A673 (cell line): ENCODE measurements around the gene DROSHA. TPM values are rescaled to one million over a fixed set of nuclear protein-coding genes. Genes with fewer than 3 reads are reported as not detected.

ENCODE experiments used
- BruUV-seq: library from RNA; stranded (reverse); fragments of 400-500 nt; replicated peaks from 2 replicates; lab custom pipeline; 2021; lab: Mats Ljungman, UMichigan
- CTCF ChIA-PET: fragments of 300-600 bp; sonication (Branson Sonifier 250); formaldehyde crosslinking; loops from one replicate; lab custom pipeline; 2022; ENCODE audit warnings: antibody characterized with exemption; lab: Charles Lee
- POLR2A ChIA-PET: fragments of 300-600 bp; sonication (Branson Sonifier 250); formaldehyde crosslinking; loops from one replicate; lab custom pipeline; 2022; ENCODE audit warnings: antibody characterized with exemption; ENCODE audit not compliant: low non-redundant PET; lab: Charles Lee
- DNase-seq: peaks from one replicate; pipeline ENCODE4 v3.0.0-alpha.2; 2015; ENCODE audit warnings: low spot score
- H3K27ac ChIP-seq: fragments of 200-600 bp; sonication (generic); 2 replicates; pipeline ENCODE4 v1.5.1; 2016; ENCODE audit warnings: mixed run types, low read depth, mild to moderate bottlenecking, mixed read lengths, antibody characterized with exemption, low read length; ENCODE audit not compliant: poor library complexity, severe bottlenecking
- H3K27me3 ChIP-seq: fragments of 200-600 bp; sonication (generic); replicated peaks from 2 replicates; pipeline ENCODE4 v1.6.1; 2017; ENCODE audit warnings: mixed run types, low read depth, mild to moderate bottlenecking, mixed read lengths, antibody characterized with exemption, low read length; ENCODE audit not compliant: insufficient read depth, poor library complexity
- H3K36me3 ChIP-seq: fragments of 200-600 bp; sonication (generic); 2 replicates; pipeline ENCODE4 v1.6.1; 2016; ENCODE audit warnings: mixed run types, mild to moderate bottlenecking, mixed read lengths, antibody characterized with exemption, low read length; ENCODE audit not compliant: insufficient read depth, poor library complexity, severe bottlenecking
- H3K4me1 ChIP-seq: fragments of 200-600 bp; sonication (generic); 2 replicates; pipeline ENCODE4 v1.6.1; 2017; ENCODE audit warnings: mixed run types, mild to moderate bottlenecking, mixed read lengths, antibody characterized with exemption, low read length; ENCODE audit not compliant: insufficient read depth, poor library complexity, severe bottlenecking
- H3K4me3 ChIP-seq: fragments of 200-600 bp; sonication (generic); 2 replicates; pipeline ENCODE4 v1.5.1; 2016; ENCODE audit warnings: low read depth, mixed run types, mild to moderate bottlenecking, mixed read lengths, low read length; ENCODE audit not compliant: poor library complexity, severe bottlenecking
- H3K9me3 ChIP-seq: fragments of 200-600 bp; sonication (generic); 2 replicates; pipeline ENCODE4 v1.6.1; 2016; ENCODE audit warnings: mixed run types, low read depth, mild to moderate bottlenecking, mixed read lengths, antibody characterized with exemption, low read length; ENCODE audit not compliant: poor library complexity, severe bottlenecking
- CTCF ChIP-seq: fragments of 300-800, 200-600 bp; sonication (generic); conservative IDR thresholded peaks from 2 replicates; pipeline ENCODE4 v1.5.1; 2017; ENCODE audit warnings: low read depth, mild to moderate bottlenecking, antibody characterized with exemption, low read length, moderate library complexity, mixed read lengths
- EZH2 ChIP-seq: fragments of 200-600 bp; sonication (generic); IDR thresholded peaks from 2 replicates; pipeline ENCODE4 v1.6.1; 2017; ENCODE audit warnings: borderline replicate concordance, low read depth, mild to moderate bottlenecking, mixed read lengths, antibody characterized with exemption, low read length; ENCODE audit not compliant: poor library complexity, severe bottlenecking
- intact Hi-C: fragments of 100-400 bp; cut with micrococcal nuclease; formaldehyde crosslinking; loops from one replicate; pipeline ENCODE4 v1.10.0; 2022; ENCODE audit not compliant: unreplicated experiment
- total RNA-seq: library from RNA; stranded (reverse); gene quantifications from 2 replicates; pipeline ENCODE4 v1.2.3, GENCODE V29; 2021

The DROSHA gene
- total RNA-seq, 1 experiment from 2014 or later: 143 TPM

GRCh38 chr5:31407921-31408693 is 123.8 kb downstream of the DROSHA start:
- Histone ChIP-seq H3K9me3 (no peaks in the 10 kb centered on the region), H3K27me3 (no peaks in the 10 kb centered on the region), H3K4me3 (no peak overlapping the region), H3K36me3 (peaks cover 28% of the 10 kb centered on the region), H3K4me1 (peaks cover 49% of the 10 kb centered on the region), H3K27ac (no peak overlapping the region)
- TF ChIP-seq CTCF (no peak), EZH2 (no peak)
- no peak for DNase-seq
- ChIA-PET CTCF (no interaction called here), POLR2A (no interaction called here)
- intact Hi-C loops: no loop called here
- BruUV-seq: no TSS peak

- no peak for TF ChIP-seq CTCF
- TF ChIP-seq EZH2: no peak
- peaks cover 11% of the 10 kb centered on the region for H3K4me1 ChIP-seq
- ChIA-PET POLR2A (no interaction called here), CTCF (no interaction called here)
- H3K9me3 ChIP-seq: no peaks in the 10 kb centered on the region
- no peak overlapping the region for H3K4me3 ChIP-seq
- H3K27ac ChIP-seq: no peak overlapping the region
- DNase-seq: no peak
- intact Hi-C loops: no loop called here
- peaks cover 28% of the 10 kb centered on the region for H3K36me3 ChIP-seq
- no TSS peak for BruUV-seq
- no peaks in the 10 kb centered on the region for H3K27me3 ChIP-seq
Observed at GRCh38 chr5:31404325-31404724, 127.6 kb downstream of the DROSHA start.

GRCh38 chr5:31401691-31402090 is 130.2 kb downstream of the DROSHA start:
- DNase-seq: no peak
- no peak overlapping the region for H3K27ac ChIP-seq
- H3K4me1 ChIP-seq: no peaks in the 10 kb centered on the region
- no peak for TF ChIP-seq EZH2
- TF ChIP-seq CTCF: no peak
- H3K4me3 ChIP-seq: no peak overlapping the region
- H3K9me3 ChIP-seq: no peaks in the 10 kb centered on the region
- H3K27me3 ChIP-seq: no peaks in the 10 kb centered on the region
- POLR2A ChIA-PET: no interaction called here
- BruUV-seq: no TSS peak
- CTCF ChIA-PET: no interaction called here
- H3K36me3 ChIP-seq: peaks cover 20% of the 10 kb centered on the region
- intact Hi-C loops: no loop called here
